HCT116 (cell line): ENCODE measurements around the gene TLR4. TPM values are rescaled to one million over a fixed set of nuclear protein-coding genes. Genes with fewer than 3 reads are reported as not detected.

ENCODE experiments used
- ATAC-seq: fragments of 200-7000 bp; cut with Tn5 transposase; 2 replicates; pipeline ENCODE4 v1.9.1; 2020; ENCODE audit warnings: mild to moderate bottlenecking, moderate library complexity
- BruUV-seq: library from RNA; stranded (reverse); fragments of 400-500 nt; replicated peaks from 2 replicates; lab custom pipeline; 2021; lab: Mats Ljungman, UMichigan
- CTCF ChIA-PET: fragments of 300-600 bp; sonication (Branson Sonifier 250); formaldehyde crosslinking; loops from one replicate; lab custom pipeline; 2021; ENCODE audit warnings: antibody characterized with exemption; lab: Charles Lee
- POLR2A ChIA-PET: fragments of 300-600, 350-600 bp; sonication (Branson Sonifier 250); formaldehyde crosslinking; loops from one replicate; lab custom pipeline; 2021; ENCODE audit warnings: antibody characterized with exemption; lab: Charles Lee
- RAD21 ChIA-PET, 2 experiments: fragments of 300-600 bp; sonication (Branson Sonifier 250); formaldehyde crosslinking; loops; one replicate each; lab custom pipeline; 2023; ENCODE audit warnings: low total read pairs in 2 of 2; ENCODE audit not compliant: uncharacterized antibody in 2 of 2, unreplicated experiment in 2 of 2, low non-redundant PET in 1 of 2; lab: Charles Lee
- DNase-seq: peaks from one replicate; pipeline ENCODE4 v3.0.0-alpha.2; 2010; ENCODE audit warnings: low read depth, low spot score
- H2AFZ ChIP-seq: fragments of 200-600 bp; shearing (Covaris generic), sonication (generic); 2 replicates; pipeline ENCODE4 v1.6.1; 2017; ENCODE audit warnings: low read depth, mixed run types, mixed read lengths, antibody characterized with exemption, low read length; ENCODE audit not compliant: poor library complexity, severe bottlenecking
- H3K27ac ChIP-seq: 2 replicates; pipeline ENCODE4 v1.5.1; 2012; ENCODE audit warnings: low read depth, low read length
- H3K27me3 ChIP-seq: fragments of 200-600 bp; sonication (generic); 2 replicates; pipeline ENCODE4 v1.6.1; 2016; ENCODE audit warnings: mixed run types, low read length, mixed read lengths; ENCODE audit not compliant: insufficient read depth
- H3K36me3 ChIP-seq, 2 experiments: fragments of 200-500 bp in 1 of 2; fragments of 200-600 bp in 1 of 2; sonication (Bioruptor generic) in 1 of 2; sonication (generic) in 1 of 2; 2 replicates each; pipeline versions ENCODE4 v1.5.1 to v1.6.1; 2014 to 2016; ENCODE audit warnings: low read length in 2 of 2, inconsistent platforms in 1 of 2, mixed read lengths in 1 of 2, mixed run types in 1 of 2; ENCODE audit not compliant: insufficient read depth in 2 of 2, control insufficient read depth in 1 of 2
- H3K4me1 ChIP-seq, 2 experiments: fragments of 200-600 bp in 1 of 2; sonication (generic) in 1 of 2; 2 replicates each; pipeline versions ENCODE4 v1.5.1 to v1.6.1; 2012 to 2017; ENCODE audit warnings: low read length in 2 of 2, inconsistent platforms in 1 of 2, mild to moderate bottlenecking in 1 of 2, mixed read lengths in 1 of 2, mixed run types in 1 of 2, moderate library complexity in 1 of 2; ENCODE audit not compliant: insufficient read depth in 2 of 2, control insufficient read depth in 1 of 2
- H3K4me2 ChIP-seq: fragments of 200-600 bp; sonication (generic); 2 replicates; pipeline ENCODE4 v1.6.1; 2017; ENCODE audit warnings: mixed run types, low read length, mixed read lengths
- H3K4me3 ChIP-seq, 2 experiments: fragments of 200-600 bp in 1 of 2; sonication (generic) in 1 of 2; replicated peaks in 1 of 2; 2 replicates each; pipeline ENCODE4 v1.5.1; 2011 to 2016; ENCODE audit warnings: low read length in 2 of 2, control low read depth in 1 of 2, low read depth in 1 of 2, mild to moderate bottlenecking in 1 of 2, mixed read lengths in 1 of 2, mixed run types in 1 of 2
- H3K79me2 ChIP-seq: fragments of 200-600 bp; sonication (generic); 2 replicates; pipeline ENCODE4 v1.6.1; 2017; ENCODE audit warnings: mild to moderate bottlenecking, mixed run types, low read length, moderate library complexity, mixed read lengths; ENCODE audit not compliant: insufficient read depth
- H3K9ac ChIP-seq: fragments of 200-600 bp; sonication (generic); 2 replicates; pipeline ENCODE4 v1.6.1; 2016; ENCODE audit warnings: low read length, mixed read lengths
- H3K9me2 ChIP-seq: fragments of 200-600 bp; sonication (generic), shearing (Covaris generic); 2 replicates; pipeline ENCODE4 v1.6.1; 2017; ENCODE audit warnings: mixed run types, mild to moderate bottlenecking, moderate library complexity; ENCODE audit not compliant: insufficient read depth
- H3K9me3 ChIP-seq, 2 experiments: fragments of 200-500 bp in 1 of 2; fragments of 200-600 bp in 1 of 2; sonication (Bioruptor generic) in 1 of 2; sonication (generic) in 1 of 2; 2 replicates each; pipeline ENCODE4 v1.6.1; 2014 to 2017; ENCODE audit warnings: low read length in 2 of 2, mixed read lengths in 2 of 2, inconsistent platforms in 1 of 2, low read depth in 1 of 2, mild to moderate bottlenecking in 1 of 2, mixed run types in 1 of 2, moderate library complexity in 1 of 2; ENCODE audit not compliant: control insufficient read depth in 1 of 2, insufficient read depth in 1 of 2
- H4K20me1 ChIP-seq: fragments of 200-600 bp; sonication (generic), shearing (Covaris generic); 2 replicates; pipeline ENCODE4 v1.6.1; 2017; ENCODE audit warnings: mixed run types, mild to moderate bottlenecking, moderate library complexity; ENCODE audit not compliant: insufficient read depth
- CBX3 ChIP-seq: IDR thresholded peaks from 2 replicates; pipeline ENCODE4 v1.6.1; 2012; ENCODE audit warnings: low read depth
- CEBPB ChIP-seq: IDR thresholded peaks from 2 replicates; pipeline ENCODE4 v1.6.1; 2012; ENCODE audit warnings: low read depth
- EGR1 ChIP-seq: IDR thresholded peaks from 2 replicates; pipeline ENCODE4 v1.6.1; 2012; ENCODE audit warnings: low read depth
- EZH2phosphoT487 ChIP-seq: fragments of 200-600 bp; IDR thresholded peaks from 2 replicates; pipeline ENCODE4 v1.6.1; 2018; ENCODE audit warnings: antibody characterized with exemption, borderline replicate concordance
- FOSL1 ChIP-seq: IDR thresholded peaks from 2 replicates; pipeline ENCODE4 v1.6.1; 2012; ENCODE audit warnings: low read depth
- POLR2A ChIP-seq: IDR thresholded peaks from 2 replicates; pipeline ENCODE4 v1.7.0; 2011; ENCODE audit warnings: borderline replicate concordance; ENCODE audit not compliant: insufficient read depth, insufficient read length; ENCODE audit errors: extremely low read depth
- POLR2AphosphoS5 ChIP-seq: IDR thresholded peaks from 2 replicates; pipeline ENCODE4 v1.6.1; 2011; ENCODE audit warnings: mild to moderate bottlenecking, low read depth, low read length, moderate library complexity
- RAD21 ChIP-seq: IDR thresholded peaks from 2 replicates; pipeline ENCODE4 v1.6.1; 2012; ENCODE audit warnings: low read depth, mild to moderate bottlenecking
- SP1 ChIP-seq: IDR thresholded peaks from 2 replicates; pipeline ENCODE4 v1.6.1; 2012; ENCODE audit warnings: low read depth
- TCF7L2 ChIP-seq: IDR thresholded peaks from 2 replicates; pipeline ENCODE4 v1.7.0; 2011; ENCODE audit warnings: borderline replicate concordance, inconsistent platforms; ENCODE audit not compliant: insufficient read depth, insufficient read length; ENCODE audit errors: extremely low read depth
- YY1 ChIP-seq: IDR thresholded peaks from 2 replicates; pipeline ENCODE4 v1.6.1; 2011; ENCODE audit warnings: low read length, low read depth, moderate library complexity, mild to moderate bottlenecking; ENCODE audit not compliant: insufficient replicate concordance; ENCODE audit errors: extremely low read depth
- intact Hi-C: fragments of 100-400 bp; cut with micrococcal nuclease; formaldehyde crosslinking; loops from 2 replicates; pipeline ENCODE4 v1.10.0; 2022
- total RNA-seq: library from RNA; stranded (reverse); gene quantifications from one replicate; pipeline ENCODE4 v1.2.1, GENCODE V29; 2021; ENCODE audit not compliant: unreplicated experiment
- TF ChIP-seq, protein P1 (sequence below): IDR thresholded peaks from 2 replicates; pipeline ENCODE4 v1.6.1; 2012
- TF ChIP-seq, protein P2 (sequence below): IDR thresholded peaks from 2 replicates; pipeline ENCODE4 v1.6.1; 2012; ENCODE audit warnings: low read depth
- TF ChIP-seq, protein P3 (sequence below): IDR thresholded peaks from 2 replicates; pipeline ENCODE4 v1.6.1; 2011; ENCODE audit warnings: mild to moderate bottlenecking, low read length, moderate library complexity; ENCODE audit not compliant: insufficient replicate concordance; ENCODE audit errors: extremely low read depth

TLR4 gene
- total RNA-seq, 1 experiment from 2014 or later: 0.10 TPM

DNA sequence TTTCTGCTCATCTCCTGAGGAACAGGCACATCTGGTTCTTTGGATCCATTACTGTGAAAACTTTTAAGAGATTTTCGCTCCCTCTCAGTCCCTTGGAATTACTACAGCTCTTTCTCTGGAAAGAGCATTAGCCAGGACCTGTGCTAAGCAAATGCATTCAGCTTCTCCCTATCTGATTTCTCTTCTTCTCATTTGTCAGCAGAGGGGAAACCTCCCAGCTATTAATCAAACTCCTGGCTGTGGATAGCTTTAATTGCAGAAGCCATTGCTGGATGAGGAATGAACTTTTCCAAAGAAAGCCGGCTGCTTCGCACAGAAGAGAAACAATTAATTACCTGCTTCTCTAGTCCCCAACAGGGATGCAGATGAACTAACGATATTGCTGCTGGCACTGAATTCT, 37.9 kb downstream of the TLR4 start:
- H3K79me2 ChIP-seq: no peaks in the 10 kb centered on the region

More for the DNA sequence above, 37.9 kb downstream of the TLR4 start:
- Histone ChIP-seq H3K4me1 (no peaks in the 10 kb centered on the region), H3K36me3 (no peaks in the 10 kb centered on the region), H3K4me3 (no peak overlapping the region), H3K4me2 (no peak overlapping the region), H3K9ac (no peak overlapping the region), H3K27me3 (no peaks in the 10 kb centered on the region), H3K27ac (no peak overlapping the region), H3K9me3 (peaks cover 7 to 15% of the 10 kb centered on the region in 2 experiments; a peak in 2 of 4 replicates), H4K20me1 (no peaks in the 10 kb centered on the region), H2AFZ (no peak overlapping the region), H3K9me2 (no peaks in the 10 kb centered on the region)
- POLR2A ChIA-PET: no interaction called here
- BruUV-seq: no TSS peak
- CTCF ChIA-PET: no interaction called here
- intact Hi-C loops: no loop called here
- RAD21 ChIA-PET: no interaction called here
- ATAC-seq: no peak
- no peak for DNase-seq
- TF ChIP-seq SP1: no peak
- no peak for TF ChIP-seq CBX3
- TF ChIP-seq, protein P1, sequence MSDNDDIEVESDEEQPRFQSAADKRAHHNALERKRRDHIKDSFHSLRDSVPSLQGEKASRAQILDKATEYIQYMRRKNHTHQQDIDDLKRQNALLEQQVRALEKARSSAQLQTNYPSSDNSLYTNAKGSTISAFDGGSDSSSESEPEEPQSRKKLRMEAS: no peak
- TF ChIP-seq CEBPB: no peak
- TF ChIP-seq, protein P2, sequence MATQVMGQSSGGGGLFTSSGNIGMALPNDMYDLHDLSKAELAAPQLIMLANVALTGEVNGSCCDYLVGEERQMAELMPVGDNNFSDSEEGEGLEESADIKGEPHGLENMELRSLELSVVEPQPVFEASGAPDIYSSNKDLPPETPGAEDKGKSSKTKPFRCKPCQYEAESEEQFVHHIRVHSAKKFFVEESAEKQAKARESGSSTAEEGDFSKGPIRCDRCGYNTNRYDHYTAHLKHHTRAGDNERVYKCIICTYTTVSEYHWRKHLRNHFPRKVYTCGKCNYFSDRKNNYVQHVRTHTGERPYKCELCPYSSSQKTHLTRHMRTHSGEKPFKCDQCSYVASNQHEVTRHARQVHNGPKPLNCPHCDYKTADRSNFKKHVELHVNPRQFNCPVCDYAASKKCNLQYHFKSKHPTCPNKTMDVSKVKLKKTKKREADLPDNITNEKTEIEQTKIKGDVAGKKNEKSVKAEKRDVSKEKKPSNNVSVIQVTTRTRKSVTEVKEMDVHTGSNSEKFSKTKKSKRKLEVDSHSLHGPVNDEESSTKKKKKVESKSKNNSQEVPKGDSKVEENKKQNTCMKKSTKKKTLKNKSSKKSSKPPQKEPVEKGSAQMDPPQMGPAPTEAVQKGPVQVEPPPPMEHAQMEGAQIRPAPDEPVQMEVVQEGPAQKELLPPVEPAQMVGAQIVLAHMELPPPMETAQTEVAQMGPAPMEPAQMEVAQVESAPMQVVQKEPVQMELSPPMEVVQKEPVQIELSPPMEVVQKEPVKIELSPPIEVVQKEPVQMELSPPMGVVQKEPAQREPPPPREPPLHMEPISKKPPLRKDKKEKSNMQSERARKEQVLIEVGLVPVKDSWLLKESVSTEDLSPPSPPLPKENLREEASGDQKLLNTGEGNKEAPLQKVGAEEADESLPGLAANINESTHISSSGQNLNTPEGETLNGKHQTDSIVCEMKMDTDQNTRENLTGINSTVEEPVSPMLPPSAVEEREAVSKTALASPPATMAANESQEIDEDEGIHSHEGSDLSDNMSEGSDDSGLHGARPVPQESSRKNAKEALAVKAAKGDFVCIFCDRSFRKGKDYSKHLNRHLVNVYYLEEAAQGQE: no peak
- TF ChIP-seq EZH2phosphoT487: no peak
- no peak for TF ChIP-seq RAD21
- TF ChIP-seq FOSL1: no peak
- TF ChIP-seq POLR2A: no peak
- no peak for TF ChIP-seq POLR2AphosphoS5
- no peak for TF ChIP-seq EGR1
- TF ChIP-seq YY1: no peak
- TF ChIP-seq TCF7L2: no peak
- TF ChIP-seq, protein P3, sequence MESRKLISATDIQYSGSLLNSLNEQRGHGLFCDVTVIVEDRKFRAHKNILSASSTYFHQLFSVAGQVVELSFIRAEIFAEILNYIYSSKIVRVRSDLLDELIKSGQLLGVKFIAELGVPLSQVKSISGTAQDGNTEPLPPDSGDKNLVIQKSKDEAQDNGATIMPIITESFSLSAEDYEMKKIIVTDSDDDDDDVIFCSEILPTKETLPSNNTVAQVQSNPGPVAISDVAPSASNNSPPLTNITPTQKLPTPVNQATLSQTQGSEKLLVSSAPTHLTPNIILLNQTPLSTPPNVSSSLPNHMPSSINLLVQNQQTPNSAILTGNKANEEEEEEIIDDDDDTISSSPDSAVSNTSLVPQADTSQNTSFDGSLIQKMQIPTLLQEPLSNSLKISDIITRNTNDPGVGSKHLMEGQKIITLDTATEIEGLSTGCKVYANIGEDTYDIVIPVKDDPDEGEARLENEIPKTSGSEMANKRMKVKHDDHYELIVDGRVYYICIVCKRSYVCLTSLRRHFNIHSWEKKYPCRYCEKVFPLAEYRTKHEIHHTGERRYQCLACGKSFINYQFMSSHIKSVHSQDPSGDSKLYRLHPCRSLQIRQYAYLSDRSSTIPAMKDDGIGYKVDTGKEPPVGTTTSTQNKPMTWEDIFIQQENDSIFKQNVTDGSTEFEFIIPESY: no peak
- TF ChIP-seq, all 23 proteins: peak for 0
